ENCODE results near the gene ATG4A. TPM values are rescaled to one million over a fixed set of nuclear protein-coding genes. Genes with fewer than 3 reads are reported as not detected.

The ATG4A gene
- total RNA-seq, 4 donors from 2014 or later = 4.9 to 13.2 (median 8.9) TPM

DNA sequence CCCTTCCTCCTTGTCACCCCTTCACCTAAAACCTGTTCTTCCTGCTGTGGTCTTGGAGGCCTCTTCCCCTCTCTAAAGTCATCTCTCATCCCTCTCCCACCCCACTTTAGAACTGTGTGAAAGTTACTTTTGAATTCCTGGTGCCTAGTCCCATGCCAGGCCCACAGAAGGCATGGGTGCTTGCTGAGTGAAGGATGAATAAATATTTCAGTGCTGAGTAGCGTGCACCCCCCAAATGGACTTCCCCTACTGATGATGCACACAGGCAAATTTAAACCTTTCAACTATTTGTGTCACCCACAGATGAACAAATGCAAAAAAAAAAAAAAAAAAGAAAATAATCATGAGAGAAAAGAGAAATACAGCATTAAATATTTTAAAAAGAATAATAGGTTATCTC lies 20.0 kb upstream of the ATG4A start:
- TF ChIP-seq POLR2A (IDR thresholded peaks at IDR 0.05) = no peak
- TF ChIP-seq, protein P1, sequence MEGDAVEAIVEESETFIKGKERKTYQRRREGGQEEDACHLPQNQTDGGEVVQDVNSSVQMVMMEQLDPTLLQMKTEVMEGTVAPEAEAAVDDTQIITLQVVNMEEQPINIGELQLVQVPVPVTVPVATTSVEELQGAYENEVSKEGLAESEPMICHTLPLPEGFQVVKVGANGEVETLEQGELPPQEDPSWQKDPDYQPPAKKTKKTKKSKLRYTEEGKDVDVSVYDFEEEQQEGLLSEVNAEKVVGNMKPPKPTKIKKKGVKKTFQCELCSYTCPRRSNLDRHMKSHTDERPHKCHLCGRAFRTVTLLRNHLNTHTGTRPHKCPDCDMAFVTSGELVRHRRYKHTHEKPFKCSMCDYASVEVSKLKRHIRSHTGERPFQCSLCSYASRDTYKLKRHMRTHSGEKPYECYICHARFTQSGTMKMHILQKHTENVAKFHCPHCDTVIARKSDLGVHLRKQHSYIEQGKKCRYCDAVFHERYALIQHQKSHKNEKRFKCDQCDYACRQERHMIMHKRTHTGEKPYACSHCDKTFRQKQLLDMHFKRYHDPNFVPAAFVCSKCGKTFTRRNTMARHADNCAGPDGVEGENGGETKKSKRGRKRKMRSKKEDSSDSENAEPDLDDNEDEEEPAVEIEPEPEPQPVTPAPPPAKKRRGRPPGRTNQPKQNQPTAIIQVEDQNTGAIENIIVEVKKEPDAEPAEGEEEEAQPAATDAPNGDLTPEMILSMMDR (IDR thresholded peaks at IDR 0.05) = no peak
- H3K4me1 ChIP-seq = no peaks in the 10 kb centered on the region
- H3K27ac ChIP-seq = no peak overlapping the region
- no peaks in the 10 kb centered on the region for H3K36me3 ChIP-seq
- no peak for DNase-seq
- H3K4me3 ChIP-seq = no peak overlapping the region
- intact Hi-C loops (cut with DNase I; ENCODE audit: low total_unique reads) = no loop called here
- H3K9me3 ChIP-seq = no peaks in the 10 kb centered on the region
- no peaks in the 10 kb centered on the region for H3K27me3 ChIP-seq

DNA sequence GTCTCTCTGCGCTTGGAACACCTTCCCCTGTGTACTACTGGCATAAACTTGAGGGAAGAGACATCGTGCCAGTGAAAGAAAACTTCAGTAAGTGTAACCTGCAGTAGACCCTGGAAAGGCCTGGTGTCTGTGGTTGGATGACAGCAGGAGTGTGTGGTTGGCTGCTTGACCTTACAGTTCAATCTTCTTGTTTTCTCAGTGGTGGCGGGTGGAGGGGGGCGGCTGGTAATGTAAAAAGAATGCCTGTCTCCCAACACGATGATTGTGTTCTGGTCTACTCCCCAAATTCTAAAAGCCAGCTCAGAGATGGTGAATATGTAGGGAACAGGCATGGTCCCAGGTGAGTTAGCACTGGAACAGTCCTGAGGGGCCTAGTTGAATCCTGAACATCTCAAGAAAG lies 18.8 kb upstream of the ATG4A start:
- intact Hi-C loops (cut with DNase I; ENCODE audit: low total_unique reads) = no loop called here
- Histone ChIP-seq H3K4me1 (no peaks in the 10 kb centered on the region), H3K27me3 (no peaks in the 10 kb centered on the region), H3K9me3 (no peaks in the 10 kb centered on the region), H3K4me3 (no peak overlapping the region), H3K27ac (no peak overlapping the region), H3K36me3 (no peaks in the 10 kb centered on the region)
- TF ChIP-seq POLR2A (IDR thresholded peaks at IDR 0.05) = no peak
- TF ChIP-seq, protein P1 (IDR thresholded peaks at IDR 0.05) = no peak
- no peak for DNase-seq

DNA sequence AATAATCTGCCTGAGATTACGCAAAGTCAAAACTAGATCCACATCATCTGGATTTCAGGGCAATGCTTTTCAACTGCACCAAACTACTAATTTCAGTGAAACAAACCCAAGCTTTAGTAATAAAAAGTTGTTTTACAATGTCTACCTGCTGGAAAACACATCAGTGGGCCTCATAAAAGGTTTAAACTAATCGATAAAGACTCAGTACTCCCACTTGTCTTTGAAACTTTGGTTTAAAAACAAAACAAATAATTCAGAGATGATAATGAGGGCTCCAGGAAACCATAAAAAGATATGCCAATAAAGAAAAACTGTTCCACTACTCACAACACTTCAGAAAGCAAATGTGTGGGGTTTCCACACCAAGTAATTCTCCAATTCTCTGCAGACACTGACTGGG lies 10.5 kb upstream of the ATG4A start:
- H3K27me3 ChIP-seq = no peaks in the 10 kb centered on the region
- DNase-seq = no peak
- H3K4me1 ChIP-seq = no peaks in the 10 kb centered on the region
- intact Hi-C loops (cut with DNase I; ENCODE audit: low total_unique reads) = no loop called here
- H3K4me3 ChIP-seq = no peak overlapping the region
- TF ChIP-seq, protein P1 (IDR thresholded peaks at IDR 0.05) = no peak
- TF ChIP-seq POLR2A (IDR thresholded peaks at IDR 0.05) = no peak
- no peak overlapping the region for H3K27ac ChIP-seq
- H3K36me3 ChIP-seq = no peaks in the 10 kb centered on the region
- H3K9me3 ChIP-seq = no peaks in the 10 kb centered on the region

DNA sequence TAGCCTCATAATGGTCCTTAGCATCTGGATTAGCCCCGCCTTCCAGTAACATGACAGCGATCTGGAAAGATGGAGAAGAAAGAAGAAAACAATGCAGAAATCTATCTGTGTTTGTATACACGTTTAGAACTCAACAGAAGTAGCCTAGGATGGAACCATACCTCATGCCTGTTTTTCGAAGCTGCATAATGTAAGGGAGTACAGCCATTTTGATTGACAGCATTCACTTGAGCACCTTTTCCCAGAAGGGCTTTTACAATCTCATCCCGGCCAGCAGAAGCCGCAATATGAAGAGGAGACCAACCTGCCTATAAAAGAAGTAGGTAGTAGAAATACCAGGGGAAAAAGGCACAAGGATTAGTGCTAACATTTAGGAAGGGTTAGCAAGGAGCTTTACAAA lies 3.8 kb upstream of the ATG4A start:
- H3K4me3 ChIP-seq = no peak overlapping the region
- intact Hi-C loops (cut with DNase I; ENCODE audit: low total_unique reads) = no loop called here
- no peaks in the 10 kb centered on the region for H3K4me1 ChIP-seq
- no peaks in the 10 kb centered on the region for H3K36me3 ChIP-seq
- H3K9me3 ChIP-seq = no peaks in the 10 kb centered on the region
- TF ChIP-seq, protein P1 (IDR thresholded peaks at IDR 0.05) = no peak
- no peak for TF ChIP-seq POLR2A (IDR thresholded peaks at IDR 0.05)
- DNase-seq = no peak
- no peaks in the 10 kb centered on the region for H3K27me3 ChIP-seq
- no peak overlapping the region for H3K27ac ChIP-seq

- no peak for DNase-seq
- no peaks in the 10 kb centered on the region for H3K36me3 ChIP-seq
- no peak overlapping the region for H3K4me3 ChIP-seq
- H3K9me3 ChIP-seq = no peaks in the 10 kb centered on the region
- no peak overlapping the region for H3K27ac ChIP-seq
- TF ChIP-seq, protein P1 (IDR thresholded peaks at IDR 0.05) = no peak
- TF ChIP-seq POLR2A (IDR thresholded peaks at IDR 0.05) = no peak
- no peaks in the 10 kb centered on the region for H3K4me1 ChIP-seq
- no peaks in the 10 kb centered on the region for H3K27me3 ChIP-seq
- intact Hi-C loops (cut with DNase I; ENCODE audit: low total_unique reads) = no loop called here
These were observed 3.1 kb upstream of the ATG4A start for GRCh38 chrX:108088511-108088910.

Measured in uterus (tissue), 4 donors.